Measurements from ENCODE around the gene TAF1D. TPM values are rescaled to one million over a fixed set of nuclear protein-coding genes. Genes with fewer than 3 reads are reported as not detected.
"Not testable (repeated sequence)": the region's sequence is repeated elsewhere in the genome, so short reads cannot be mapped to it uniquely, and the experiment has no call there.

The TAF1D gene
- total RNA-seq, 1 experiment from 2014 or later = 114 TPM

- DNase-seq (ENCODE audit: low spot score) = no peak
These were observed 5.8 kb upstream of the TAF1D start for GRCh38 chr11:93747122-93747521.

- no peak for DNase-seq (ENCODE audit: low spot score)
These were observed 4.8 kb upstream of the TAF1D start for GRCh38 chr11:93746101-93746500.

- not testable (repeated sequence) for DNase-seq (ENCODE audit: low spot score)
These were observed 3.9 kb upstream of the TAF1D start for GRCh38 chr11:93745005-93745755.

GRCh38 chr11:93744669-93745004, 3.3 kb upstream of the TAF1D start:
- DNase-seq (ENCODE audit: low spot score) = no peak

- DNase-seq (ENCODE audit: low spot score) = no peak
These were observed 2.0 kb upstream of the TAF1D start for GRCh38 chr11:93743291-93743690.

GRCh38 chr11:93741882-93742226, 559 bp upstream of the TAF1D start:
- DNase-seq (ENCODE audit: low spot score) = peak; percentile 26

GRCh38 chr11:93740730-93741093, 583 bp downstream of the TAF1D start:
- DNase-seq (ENCODE audit: low spot score) = peak; percentile 45

GRCh38 chr11:93740031-93740729, 1.1 kb downstream of the TAF1D start:
- peak; percentile 18 for DNase-seq (ENCODE audit: low spot score)

GRCh38 chr11:93738647-93739081, 2.6 kb downstream of the TAF1D start:
- DNase-seq (ENCODE audit: low spot score) = no peak

- DNase-seq (ENCODE audit: low spot score) = no peak
These were observed 3.2 kb downstream of the TAF1D start for GRCh38 chr11:93737904-93738612.

- DNase-seq (ENCODE audit: low spot score) = no peak
These were observed 5.2 kb downstream of the TAF1D start for GRCh38 chr11:93736129-93736528.

- DNase-seq (ENCODE audit: low spot score) = no peak
These were observed 5.7 kb downstream of the TAF1D start for GRCh38 chr11:93735627-93736026.

GRCh38 chr11:93734427-93735222, 6.7 kb downstream of the TAF1D start:
- no peak for DNase-seq (ENCODE audit: low spot score)

- no peak for DNase-seq (ENCODE audit: low spot score)
These were observed 7.8 kb downstream of the TAF1D start for GRCh38 chr11:93733474-93733873.

- DNase-seq (ENCODE audit: low spot score) = no peak
These were observed 8.9 kb downstream of the TAF1D start for GRCh38 chr11:93732237-93732892.

- DNase-seq (ENCODE audit: low spot score) = no peak
These were observed 10.9 kb downstream of the TAF1D start for GRCh38 chr11:93730108-93731107.

GRCh38 chr11:93729129-93729616, 12.1 kb downstream of the TAF1D start:
- DNase-seq (ENCODE audit: low spot score) = no peak

- no peak for DNase-seq (ENCODE audit: low spot score)
These were observed 12.5 kb downstream of the TAF1D start for GRCh38 chr11:93728792-93729128.

GRCh38 chr11:93727985-93728791, 13.1 kb downstream of the TAF1D start:
- no peak for DNase-seq (ENCODE audit: low spot score)
